Inflammatory macrophage (primary cell): Measurements from ENCODE around the gene ELOVL6.
"Not testable (repeated sequence)": the region's sequence is repeated elsewhere in the genome, so short reads cannot be mapped to it uniquely, and the experiment has no call there.

Experiments used
- DNase-seq, 2 donors: peaks; one replicate each; pipeline ENCODE4 v3.0.0-alpha.2; 2020 to 2022

Gene ELOVL6

DNA sequence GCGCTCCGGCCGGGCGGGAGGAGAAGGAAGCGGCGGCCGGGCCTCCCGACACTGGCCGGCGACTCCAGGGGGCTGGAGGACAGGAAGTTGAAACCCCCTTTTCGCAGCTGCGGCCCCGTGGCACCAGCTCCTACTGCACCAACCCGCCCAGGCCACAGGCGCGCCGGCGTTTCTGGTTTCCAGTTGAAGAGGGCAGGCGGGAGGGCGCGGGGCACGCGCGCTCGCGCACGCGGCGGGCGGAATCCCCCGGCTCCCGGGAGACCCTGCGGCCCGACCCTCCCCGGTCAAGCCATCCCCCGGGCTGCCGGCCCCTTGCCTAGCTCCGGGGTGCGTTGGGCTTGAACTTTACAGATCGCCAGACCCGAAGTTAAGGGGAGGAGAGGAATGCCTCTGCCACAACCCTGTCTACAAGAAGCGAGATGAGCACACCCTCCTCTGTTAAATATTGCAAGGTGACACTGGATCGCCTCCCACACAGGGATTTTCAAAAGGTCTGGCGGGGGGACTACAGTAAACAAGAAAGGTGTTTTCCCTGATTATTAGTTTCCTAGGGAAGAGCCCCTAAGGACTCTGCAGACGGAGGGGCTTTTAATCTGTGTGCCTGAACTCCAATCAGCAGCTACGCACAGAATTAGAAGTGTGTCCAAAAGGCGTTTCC, 1.4 kb downstream of the ELOVL6 start:
- peak in 1 of 2 donors; percentile 37 for DNase-seq

- peak in 1 of 2 donors; percentile 2 for DNase-seq
Measured at GRCh38 chr4:110196206-110196870, 2.1 kb downstream of the ELOVL6 start.

GRCh38 chr4:110195561-110196205, 2.7 kb downstream of the ELOVL6 start:
- no peak for DNase-seq

- peak; percentile 42 to 55 for DNase-seq
Measured at GRCh38 chr4:110193822-110194761, 4.3 kb downstream of the ELOVL6 start.

GRCh38 chr4:110193287-110193686, 5.1 kb downstream of the ELOVL6 start:
- DNase-seq: not testable (repeated sequence)

DNA sequence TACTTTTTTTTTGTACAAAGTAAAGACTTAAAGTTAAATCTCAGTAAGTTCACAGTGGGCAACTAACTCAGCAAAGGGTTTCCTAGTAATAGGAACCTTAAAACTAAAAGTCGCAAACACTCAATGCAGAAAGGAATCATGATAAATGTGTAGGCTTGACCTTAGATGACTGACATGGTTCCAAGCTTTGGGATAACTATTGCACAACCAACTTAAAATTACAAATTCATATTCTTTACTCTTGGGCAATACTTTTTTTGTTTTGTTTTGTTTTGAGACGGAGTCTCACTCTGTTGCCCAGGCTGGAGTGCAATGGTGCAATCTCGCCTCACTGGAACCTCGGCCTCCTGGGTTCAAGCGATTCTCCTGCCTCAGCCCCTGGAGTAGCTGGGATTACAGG, 8.2 kb downstream of the ELOVL6 start:
- no peak for DNase-seq

DNA sequence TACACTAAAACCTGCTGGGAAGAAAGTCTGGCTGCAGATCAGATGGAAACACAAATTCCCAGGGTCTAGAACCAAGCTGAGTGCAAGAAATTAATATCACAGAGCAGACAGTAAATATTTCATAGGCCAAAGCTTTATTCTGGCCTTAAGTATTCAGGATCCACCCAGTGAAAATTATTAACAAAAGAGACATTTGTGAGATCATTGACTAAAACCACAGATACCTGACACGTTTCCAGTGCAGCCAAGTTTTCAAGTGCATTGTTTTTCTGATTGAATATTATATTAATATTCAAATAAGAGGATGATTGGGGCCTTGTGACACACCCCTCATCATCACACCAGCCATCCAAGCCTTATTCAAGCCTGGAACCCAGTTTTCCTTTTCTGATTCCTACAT, 10.3 kb downstream of the ELOVL6 start:
- no peak for DNase-seq

DNA sequence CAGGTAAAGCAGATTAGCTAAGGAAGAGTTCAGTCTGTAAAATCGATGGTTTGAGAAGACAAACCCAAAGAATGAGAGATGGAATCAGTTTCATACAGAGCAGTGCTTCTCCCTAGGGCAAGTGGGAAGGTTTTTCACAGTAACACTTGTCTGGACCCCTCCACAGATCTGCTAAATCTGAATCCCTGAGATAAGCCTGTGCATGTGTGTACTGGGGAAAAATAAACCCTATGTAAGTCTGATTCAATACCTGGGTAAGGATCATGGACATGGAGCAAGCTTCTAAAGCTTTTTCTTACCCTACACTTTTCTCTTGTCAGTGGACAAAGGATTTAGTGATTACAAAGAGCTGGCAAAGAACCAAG, 13.6 kb downstream of the ELOVL6 start:
- DNase-seq: no peak

DNA sequence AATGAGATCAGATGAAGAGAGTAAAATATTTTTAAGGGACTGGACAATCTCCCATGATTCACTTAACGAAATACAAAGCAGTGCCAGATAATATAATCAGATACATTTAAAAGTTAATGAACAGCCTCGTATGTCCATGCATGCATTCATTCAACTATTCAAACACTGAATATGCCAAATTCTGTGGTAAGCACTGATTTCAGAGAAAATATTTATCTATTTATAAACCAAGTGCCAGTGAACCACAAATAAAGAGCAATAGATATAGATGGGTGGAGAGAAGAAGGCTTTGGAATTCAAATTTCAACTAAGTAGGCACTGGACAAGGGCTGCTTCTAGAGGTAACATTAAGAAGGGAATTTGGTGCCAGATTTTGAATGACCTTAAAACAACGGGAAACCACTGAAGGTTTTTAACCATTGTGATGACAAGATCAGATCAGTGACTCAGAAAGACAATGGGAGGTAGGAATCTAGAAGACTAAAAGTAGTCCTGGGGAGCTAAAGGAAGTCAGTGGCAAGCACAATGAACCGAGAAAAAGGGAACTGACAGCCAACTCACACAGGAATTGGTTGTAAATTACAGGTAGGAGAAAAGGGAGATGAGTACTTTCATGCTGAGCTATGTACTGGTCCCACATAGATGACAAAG, 14.2 kb downstream of the ELOVL6 start:
- DNase-seq: no peak

DNA sequence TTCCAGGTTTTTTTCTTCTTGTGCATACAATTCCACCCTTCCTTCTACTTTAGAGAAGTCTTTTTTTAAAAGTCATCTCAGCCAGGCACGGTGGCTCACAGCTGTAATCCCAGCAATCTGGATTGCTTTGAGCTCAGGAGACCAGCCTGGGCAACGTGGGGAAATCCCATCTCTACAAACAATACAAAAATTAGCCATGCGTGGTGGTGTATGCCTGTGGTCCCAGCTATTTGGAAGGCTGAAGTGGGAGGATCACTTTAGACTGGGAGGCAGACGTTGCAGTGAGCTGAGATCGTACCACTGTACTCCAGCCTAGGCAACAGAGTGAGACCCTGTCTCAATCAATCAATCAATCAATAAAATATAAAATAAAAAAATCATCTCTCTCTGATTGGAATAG, 14.8 kb downstream of the ELOVL6 start:
- no peak for DNase-seq

- no peak for DNase-seq
Measured at GRCh38 chr4:110183058-110183457, 15.4 kb downstream of the ELOVL6 start.

DNA sequence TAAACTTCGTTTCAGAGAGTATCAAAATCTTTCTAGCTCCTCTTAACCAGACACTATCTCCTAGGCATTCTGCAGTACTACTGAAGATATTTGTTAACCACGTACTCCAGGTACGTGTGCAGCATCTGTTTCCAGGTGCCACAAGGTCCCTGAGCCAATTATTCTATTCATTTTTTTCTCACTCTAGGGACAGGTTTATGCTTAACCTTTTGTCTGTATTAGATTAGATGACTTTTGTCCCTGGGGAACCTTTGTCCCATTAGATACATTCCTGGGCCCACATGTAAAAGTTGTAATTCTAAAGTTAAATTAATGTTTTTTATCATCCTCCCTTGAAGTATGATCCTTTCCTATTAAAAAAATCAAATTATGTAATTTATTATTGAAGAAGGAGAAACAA, 16.5 kb downstream of the ELOVL6 start:
- DNase-seq: no peak

- no peak for DNase-seq
Measured at GRCh38 chr4:110175634-110176033, 22.8 kb downstream of the ELOVL6 start.

DNA sequence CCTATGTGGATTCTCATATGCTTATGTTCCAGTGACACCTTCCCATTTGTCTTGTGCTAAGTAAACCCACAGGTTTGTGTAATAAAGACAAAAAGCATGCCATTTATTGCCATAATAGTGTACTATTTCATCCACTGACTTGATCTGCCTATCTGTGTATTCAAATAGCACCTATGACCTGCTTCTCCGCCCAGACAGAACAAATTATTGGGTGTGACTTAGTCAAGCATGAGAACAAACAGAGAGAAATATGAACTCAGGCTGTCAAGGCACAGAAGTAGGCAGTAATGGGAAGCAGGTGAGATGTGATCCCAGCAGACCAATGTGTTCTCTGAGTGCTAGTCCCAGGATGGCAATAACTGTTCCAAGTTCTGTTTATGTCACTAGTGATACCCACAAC, 25.4 kb downstream of the ELOVL6 start:
- DNase-seq: no peak

DNA sequence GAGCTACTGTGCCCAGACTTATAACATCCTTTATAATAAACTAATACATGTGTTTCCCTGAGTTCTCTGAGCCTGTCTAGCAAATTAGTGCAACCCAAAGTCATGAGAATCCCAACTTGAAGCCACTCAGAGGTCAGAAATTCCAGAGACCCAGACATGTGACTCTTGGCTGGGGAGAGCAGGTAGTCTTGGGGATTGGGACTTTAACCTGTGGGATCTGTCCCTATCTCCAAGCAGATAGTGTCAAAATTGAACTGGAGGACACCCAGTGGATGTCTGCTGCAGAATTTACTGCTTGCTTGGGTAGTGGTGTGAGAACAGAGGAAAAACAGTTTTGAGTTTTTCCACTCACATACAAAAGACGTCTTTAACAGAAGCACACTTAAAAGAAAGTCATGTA, 26.4 kb downstream of the ELOVL6 start:
- DNase-seq: no peak

- DNase-seq: no peak
Measured at GRCh38 chr4:110170861-110171260, 27.6 kb downstream of the ELOVL6 start.

DNA sequence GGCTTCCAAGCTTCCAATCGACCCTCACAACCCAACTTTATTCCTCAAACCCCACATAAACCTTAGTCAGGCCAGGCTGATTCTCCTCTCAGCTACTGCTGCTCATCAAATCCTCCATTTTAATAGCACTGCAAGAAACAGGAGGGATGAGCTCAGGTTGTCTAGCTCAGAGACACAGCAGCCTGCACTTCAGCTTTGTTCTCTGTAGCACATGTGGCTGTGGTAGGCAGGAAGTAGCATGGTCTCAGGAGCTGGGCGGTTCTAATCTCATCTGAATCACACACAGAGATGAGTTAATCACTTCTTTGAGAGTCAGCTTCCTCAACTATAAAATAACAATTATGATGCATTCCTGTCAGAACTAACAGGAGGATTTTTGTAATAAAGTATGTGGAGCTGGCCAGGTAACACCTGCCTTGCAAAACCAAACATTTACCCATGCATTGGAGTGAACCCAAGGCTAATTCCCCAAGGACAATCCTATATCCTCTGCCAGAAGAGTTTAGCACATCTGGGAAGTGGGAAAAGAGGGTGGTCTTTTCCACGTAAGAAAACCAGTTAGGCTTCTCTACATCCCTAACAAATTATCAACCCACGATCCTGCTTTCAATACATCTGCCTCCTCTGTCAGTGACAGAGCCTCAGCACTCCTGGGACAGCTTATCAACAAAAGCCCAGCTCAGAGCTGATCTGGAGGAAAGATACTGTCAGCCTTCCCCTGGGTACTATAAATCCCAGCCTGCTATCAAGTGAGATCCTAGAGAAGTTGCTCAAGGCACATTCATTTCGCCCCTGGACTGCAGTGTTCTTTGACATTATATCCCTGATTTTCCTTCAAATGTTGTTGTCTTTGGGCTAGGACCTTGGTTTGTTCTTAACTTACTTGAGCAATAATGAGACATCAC, 32.8 kb downstream of the ELOVL6 start:
- peak; percentile 30 to 44 for DNase-seq

GRCh38 chr4:110164856-110165255, 33.6 kb downstream of the ELOVL6 start:
- no peak for DNase-seq

DNA sequence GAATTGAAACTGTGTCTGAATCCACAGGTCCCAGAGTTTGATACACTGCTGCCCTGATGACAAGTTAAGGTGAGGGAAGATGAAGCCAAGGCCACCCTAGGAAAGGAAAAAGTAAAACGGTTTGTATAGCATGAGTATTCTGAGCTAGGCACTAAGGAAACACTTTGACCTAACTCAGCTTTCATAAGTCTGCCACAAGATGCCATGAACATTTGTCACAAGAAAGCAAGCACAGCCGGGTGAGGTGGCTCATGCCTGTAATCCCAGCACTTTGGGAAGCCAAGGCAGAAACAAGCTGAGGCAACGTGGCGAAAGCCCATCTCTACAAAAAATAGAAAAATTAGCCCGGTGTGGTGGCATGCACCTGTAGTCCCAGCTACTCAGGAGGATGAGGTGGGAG, 34.2 kb downstream of the ELOVL6 start:
- no peak for DNase-seq

GRCh38 chr4:110163327-110164069, 34.9 kb downstream of the ELOVL6 start:
- no peak for DNase-seq

DNA sequence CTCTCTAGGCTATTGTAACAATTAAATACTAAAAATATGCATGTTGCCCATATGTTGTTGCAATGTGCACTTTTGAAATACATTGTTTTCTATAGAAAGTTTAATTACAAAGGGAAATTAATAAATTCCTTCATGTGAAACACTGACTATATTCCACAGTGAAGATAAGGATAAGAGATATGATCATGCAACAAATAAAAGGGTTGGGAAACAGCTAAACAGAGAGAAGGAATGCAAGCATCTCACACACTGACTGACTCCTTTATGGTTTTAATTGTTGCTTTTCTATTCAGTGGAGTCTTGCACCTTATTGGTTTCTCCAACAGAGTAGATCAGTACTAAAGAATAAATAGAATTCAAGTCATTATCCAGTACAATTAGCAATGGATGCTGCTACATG, 37.8 kb downstream of the ELOVL6 start:
- DNase-seq: no peak
